Measurements from ENCODE around the gene STK25.
"Not testable (repeated sequence)": the region's sequence is repeated elsewhere in the genome, so short reads cannot be mapped to it uniquely, and the experiment has no call there.

STK25 gene

GRCh38 chr2:241539616-241540374, 31.4 kb upstream of the STK25 start:
- DNase-seq, result no peak

- no peak for DNase-seq
Measured at GRCh38 chr2:241538838-241539615, 30.6 kb upstream of the STK25 start.

GRCh38 chr2:241535871-241536655, 27.7 kb upstream of the STK25 start:
- DNase-seq, result no peak

- DNase-seq, result no peak
Measured at GRCh38 chr2:241534701-241535375, 26.5 kb upstream of the STK25 start.

GRCh38 chr2:241534293-241534692, 25.9 kb upstream of the STK25 start:
- DNase-seq, result no peak

- no peak for DNase-seq
Measured at GRCh38 chr2:241532733-241533601, 24.6 kb upstream of the STK25 start.

- no peak for DNase-seq
Measured at GRCh38 chr2:241532168-241532567, 23.8 kb upstream of the STK25 start.

- DNase-seq, result no peak
Measured at GRCh38 chr2:241531161-241531722, 22.9 kb upstream of the STK25 start.

- DNase-seq, result no peak
Measured at GRCh38 chr2:241530571-241530970, 22.2 kb upstream of the STK25 start.

GRCh38 chr2:241525818-241526780, 17.7 kb upstream of the STK25 start:
- DNase-seq, result not testable (repeated sequence)

- DNase-seq, result no peak
Measured at GRCh38 chr2:241522477-241522876, 14.1 kb upstream of the STK25 start.

GRCh38 chr2:241519669-241520068, 11.3 kb upstream of the STK25 start:
- DNase-seq, result no peak

GRCh38 chr2:241517297-241517696, 8.9 kb upstream of the STK25 start:
- no peak for DNase-seq

- DNase-seq, result no peak
Measured at GRCh38 chr2:241516520-241516965, 8.2 kb upstream of the STK25 start.

GRCh38 chr2:241514986-241515737, 6.8 kb upstream of the STK25 start:
- no peak for DNase-seq

- DNase-seq, result no peak
Measured at GRCh38 chr2:241514553-241514952, 6.2 kb upstream of the STK25 start.

GRCh38 chr2:241511091-241511741, 2.8 kb upstream of the STK25 start:
- DNase-seq, result no peak

GRCh38 chr2:241509155-241509784, 886 bp upstream of the STK25 start:
- DNase-seq, result no peak

Measured in effector CD4-positive, alpha-beta T cell (primary cell).